ENCODE measurements around the gene USP20. TPM values are rescaled to one million over a fixed set of nuclear protein-coding genes. Genes with fewer than 3 reads are reported as not detected.
"Not testable (repeated sequence)": the region's sequence is repeated elsewhere in the genome, so short reads cannot be mapped to it uniquely, and the experiment has no call there.

Gene USP20
- total and polyA plus RNA-seq, 2 donors from 2014 or later = 22.8 to 28.8 TPM

- DNase-seq (no peak), FAIRE-seq (no peak)
- Histone ChIP-seq H3K9me3 (ENCODE audit: control insufficient read depth in 2 of 3, insufficient read depth in 1 of 3, low read length in 3 of 3) (no peaks in the 10 kb centered on the region), H3K27ac (ENCODE audit: low read depth in 2 of 2, low read length in 2 of 2) (no peak overlapping the region), H3K9ac (ENCODE audit: low read length in 3 of 3) (no peak overlapping the region), H3K27me3 (ENCODE audit: control insufficient read depth, insufficient read depth, low read length) (no peaks in the 10 kb centered on the region), H3K36me3 (ENCODE audit: control insufficient read depth in 2 of 3, insufficient read depth in 3 of 3, low read length in 3 of 3) (no peaks in the 10 kb centered on the region), H3K4me3 (ENCODE audit: low read length in 3 of 3) (no peak overlapping the region), H3K4me1 (ENCODE audit: control insufficient read depth in 2 of 3, insufficient read depth in 2 of 3, low read depth in 1 of 3, low read length in 3 of 3) (no peaks in the 10 kb centered on the region)
- no peak for TF ChIP-seq CTCF (IDR thresholded peaks at IDR 0.05; ENCODE audit: borderline replicate concordance, extremely low read depth, insufficient read depth)
- intact Hi-C loops (cut with DNase I) = no loop called here
Observed at GRCh38 chr9:129794549-129794948, 40.7 kb upstream of the USP20 start.

GRCh38 chr9:129796029-129796428 is 39.2 kb upstream of the USP20 start:
- H3K9me3 ChIP-seq (ENCODE audit: control insufficient read depth in 2 of 3, insufficient read depth in 1 of 3, low read length in 3 of 3); H3K4me3 ChIP-seq (ENCODE audit: low read length in 3 of 3); H3K27ac ChIP-seq (ENCODE audit: low read depth in 2 of 2, low read length in 2 of 2); FAIRE-seq; H3K4me1 ChIP-seq (ENCODE audit: control insufficient read depth in 2 of 3, insufficient read depth in 2 of 3, low read depth in 1 of 3, low read length in 3 of 3); DNase-seq; H3K36me3 ChIP-seq (ENCODE audit: control insufficient read depth in 2 of 3, insufficient read depth in 3 of 3, low read length in 3 of 3); intact Hi-C loops (cut with DNase I); H3K9ac ChIP-seq (ENCODE audit: low read length in 3 of 3); H3K27me3 ChIP-seq (ENCODE audit: control insufficient read depth, insufficient read depth, low read length): not testable (repeated sequence)

- Histone ChIP-seq H3K36me3 (ENCODE audit: control insufficient read depth in 2 of 3, insufficient read depth in 3 of 3, low read length in 3 of 3) (no peaks in the 10 kb centered on the region), H3K9ac (ENCODE audit: low read length in 3 of 3) (no peak overlapping the region), H3K9me3 (ENCODE audit: control insufficient read depth in 2 of 3, insufficient read depth in 1 of 3, low read length in 3 of 3) (no peaks in the 10 kb centered on the region), H3K27ac (ENCODE audit: low read depth in 2 of 2, low read length in 2 of 2) (no peak overlapping the region), H3K27me3 (ENCODE audit: control insufficient read depth, insufficient read depth, low read length) (no peaks in the 10 kb centered on the region), H3K4me1 (ENCODE audit: control insufficient read depth in 2 of 3, insufficient read depth in 2 of 3, low read depth in 1 of 3, low read length in 3 of 3) (peaks cover 0 to 4% (median 4%) of the 10 kb centered on the region in 3 donors), H3K4me3 (ENCODE audit: low read length in 3 of 3) (no peak overlapping the region)
- FAIRE-seq (no peak), DNase-seq (no peak)
- intact Hi-C loops (cut with DNase I) = no loop called here
- no peak for TF ChIP-seq CTCF (IDR thresholded peaks at IDR 0.05; ENCODE audit: borderline replicate concordance, extremely low read depth, insufficient read depth)
Observed at GRCh38 chr9:129798973-129799372, 36.3 kb upstream of the USP20 start.

- Histone ChIP-seq H3K27me3 (ENCODE audit: control insufficient read depth, insufficient read depth, low read length) (no peaks in the 10 kb centered on the region), H3K36me3 (ENCODE audit: control insufficient read depth in 2 of 3, insufficient read depth in 3 of 3, low read length in 3 of 3) (no peaks in the 10 kb centered on the region), H3K4me1 (ENCODE audit: control insufficient read depth in 2 of 3, insufficient read depth in 2 of 3, low read depth in 1 of 3, low read length in 3 of 3) (peaks cover 0 to 7% (median 6%) of the 10 kb centered on the region in 3 donors), H3K9ac (ENCODE audit: low read length in 3 of 3) (no peak overlapping the region), H3K9me3 (ENCODE audit: control insufficient read depth in 2 of 3, insufficient read depth in 1 of 3, low read length in 3 of 3) (no peaks in the 10 kb centered on the region), H3K27ac (ENCODE audit: low read depth in 2 of 2, low read length in 2 of 2) (no peak overlapping the region), H3K4me3 (ENCODE audit: low read length in 3 of 3) (no peak overlapping the region)
- FAIRE-seq (no peak), DNase-seq (no peak)
- intact Hi-C loops (cut with DNase I) = no loop called here
- no peak for TF ChIP-seq CTCF (IDR thresholded peaks at IDR 0.05; ENCODE audit: borderline replicate concordance, extremely low read depth, insufficient read depth)
Observed at GRCh38 chr9:129801504-129801903, 33.8 kb upstream of the USP20 start.

Data from kidney (tissue), 14 donors.